Adrenal gland (tissue), 5 donors: ENCODE results near the gene NSD1.
"Not testable (repeated sequence)": the region's sequence is repeated elsewhere in the genome, so short reads cannot be mapped to it uniquely, and the experiment has no call there.

Source experiments
- POLR2A ChIP-seq, 2 donors: fragments of 450-650 bp; IDR thresholded peaks; one replicate each; pipeline ENCODE4 v1.6.1; 2017; ENCODE audit warnings: antibody characterized with exemption in 2 of 2, mild to moderate bottlenecking in 2 of 2, moderate library complexity in 1 of 2
- TF ChIP-seq, protein P1 (sequence below), 6 experiments: fragments of 450-650 bp in 4 of 6; fragments of 200-600 bp in 2 of 6; sonication (generic) in 1 of 6; IDR thresholded peaks; 1 replicate in 5 of 6; 2 replicates in 1 of 6; pipeline versions ENCODE4 v1.5.1 to v1.8.0; 2016 to 2021; ENCODE audit warnings: antibody characterized with exemption in 6 of 6, mild to moderate bottlenecking in 2 of 6, moderate library complexity in 1 of 6
- donor health status: DM: no; HTN: no; CAD: no.

DNA sequence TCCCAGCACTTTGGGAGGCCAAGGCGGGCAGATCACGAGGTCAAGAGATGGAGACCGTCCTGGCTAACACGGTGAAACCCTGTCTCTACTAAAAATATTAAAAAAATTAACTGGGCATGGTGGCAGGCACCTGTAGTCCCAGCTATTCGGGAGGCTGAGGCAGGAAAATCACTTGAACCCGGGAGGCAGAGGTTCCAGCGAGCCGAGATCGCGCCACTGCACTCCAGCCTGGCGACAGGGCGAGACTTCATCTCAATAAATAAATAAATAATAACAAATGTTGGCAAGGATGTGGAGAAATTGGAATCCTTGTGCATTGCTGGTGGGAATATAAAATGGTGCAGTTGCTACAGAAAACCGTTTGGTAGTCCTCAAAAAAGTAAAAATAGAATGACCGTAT, 209.4 kb downstream of the NSD1 start:
- not testable (repeated sequence) for TF ChIP-seq POLR2A (IDR thresholded peaks at IDR 0.05)
- TF ChIP-seq, protein P1, sequence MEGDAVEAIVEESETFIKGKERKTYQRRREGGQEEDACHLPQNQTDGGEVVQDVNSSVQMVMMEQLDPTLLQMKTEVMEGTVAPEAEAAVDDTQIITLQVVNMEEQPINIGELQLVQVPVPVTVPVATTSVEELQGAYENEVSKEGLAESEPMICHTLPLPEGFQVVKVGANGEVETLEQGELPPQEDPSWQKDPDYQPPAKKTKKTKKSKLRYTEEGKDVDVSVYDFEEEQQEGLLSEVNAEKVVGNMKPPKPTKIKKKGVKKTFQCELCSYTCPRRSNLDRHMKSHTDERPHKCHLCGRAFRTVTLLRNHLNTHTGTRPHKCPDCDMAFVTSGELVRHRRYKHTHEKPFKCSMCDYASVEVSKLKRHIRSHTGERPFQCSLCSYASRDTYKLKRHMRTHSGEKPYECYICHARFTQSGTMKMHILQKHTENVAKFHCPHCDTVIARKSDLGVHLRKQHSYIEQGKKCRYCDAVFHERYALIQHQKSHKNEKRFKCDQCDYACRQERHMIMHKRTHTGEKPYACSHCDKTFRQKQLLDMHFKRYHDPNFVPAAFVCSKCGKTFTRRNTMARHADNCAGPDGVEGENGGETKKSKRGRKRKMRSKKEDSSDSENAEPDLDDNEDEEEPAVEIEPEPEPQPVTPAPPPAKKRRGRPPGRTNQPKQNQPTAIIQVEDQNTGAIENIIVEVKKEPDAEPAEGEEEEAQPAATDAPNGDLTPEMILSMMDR (IDR thresholded peaks at IDR 0.05) = not testable (repeated sequence)
